ENCODE data around the gene UNC93B1.

UNC93B1 gene

DNA sequence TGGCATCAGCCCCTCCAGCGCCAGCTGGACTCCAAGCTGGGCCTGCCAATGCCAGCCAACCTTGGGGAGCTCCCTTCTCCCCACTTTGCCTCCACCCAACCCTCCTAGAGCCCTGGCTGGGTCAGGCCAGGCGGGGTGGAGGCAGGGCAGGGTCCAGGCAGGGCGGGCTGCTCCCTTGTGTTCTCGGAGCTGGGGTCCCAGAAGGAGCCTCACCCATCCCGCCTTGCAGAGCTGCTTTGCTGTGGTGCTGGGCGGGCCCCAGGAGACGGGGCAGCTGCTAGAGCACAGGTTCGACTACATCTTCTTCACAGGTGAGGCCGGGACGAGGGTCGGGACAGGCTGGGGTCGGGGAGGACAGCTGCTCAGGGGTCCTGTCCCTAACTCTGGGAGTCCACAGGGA is 15.6 kb upstream of the UNC93B1 start:
- DNase-seq (ENCODE audit: low read depth): no peak
- TF ChIP-seq, protein P1, sequence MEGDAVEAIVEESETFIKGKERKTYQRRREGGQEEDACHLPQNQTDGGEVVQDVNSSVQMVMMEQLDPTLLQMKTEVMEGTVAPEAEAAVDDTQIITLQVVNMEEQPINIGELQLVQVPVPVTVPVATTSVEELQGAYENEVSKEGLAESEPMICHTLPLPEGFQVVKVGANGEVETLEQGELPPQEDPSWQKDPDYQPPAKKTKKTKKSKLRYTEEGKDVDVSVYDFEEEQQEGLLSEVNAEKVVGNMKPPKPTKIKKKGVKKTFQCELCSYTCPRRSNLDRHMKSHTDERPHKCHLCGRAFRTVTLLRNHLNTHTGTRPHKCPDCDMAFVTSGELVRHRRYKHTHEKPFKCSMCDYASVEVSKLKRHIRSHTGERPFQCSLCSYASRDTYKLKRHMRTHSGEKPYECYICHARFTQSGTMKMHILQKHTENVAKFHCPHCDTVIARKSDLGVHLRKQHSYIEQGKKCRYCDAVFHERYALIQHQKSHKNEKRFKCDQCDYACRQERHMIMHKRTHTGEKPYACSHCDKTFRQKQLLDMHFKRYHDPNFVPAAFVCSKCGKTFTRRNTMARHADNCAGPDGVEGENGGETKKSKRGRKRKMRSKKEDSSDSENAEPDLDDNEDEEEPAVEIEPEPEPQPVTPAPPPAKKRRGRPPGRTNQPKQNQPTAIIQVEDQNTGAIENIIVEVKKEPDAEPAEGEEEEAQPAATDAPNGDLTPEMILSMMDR (IDR thresholded peaks at IDR 0.05; ENCODE audit: low read length, missing control alignments): no peak
- no peak overlapping the region for H3K4me3 ChIP-seq (replicated peaks; ENCODE audit: low read depth, low read length)

DNA sequence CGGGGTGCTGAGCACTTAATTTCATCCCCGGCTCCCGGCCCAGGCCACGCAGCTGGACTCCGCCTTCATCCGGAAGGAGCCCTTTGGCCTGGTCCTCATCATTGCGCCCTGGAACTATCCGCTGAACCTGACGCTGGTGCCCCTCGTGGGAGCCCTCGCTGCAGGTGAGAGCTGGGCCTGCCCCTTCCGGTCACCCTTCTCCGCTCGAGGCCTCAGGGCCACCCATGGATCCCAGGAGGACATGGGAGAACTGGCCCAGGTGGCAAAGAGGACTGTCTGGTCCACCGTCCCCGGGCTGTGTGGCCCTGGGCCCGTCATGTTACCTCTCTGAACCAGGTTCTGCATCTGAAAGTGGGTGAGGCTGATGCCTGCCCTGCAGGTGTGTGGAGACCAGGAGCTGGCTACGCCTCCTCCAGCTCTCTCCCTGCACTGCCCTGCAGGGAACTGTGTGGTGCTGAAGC is 14.9 kb upstream of the UNC93B1 start:
- H3K4me3 ChIP-seq (replicated peaks; ENCODE audit: low read depth, low read length): no peak overlapping the region
- TF ChIP-seq, protein P1 (IDR thresholded peaks at IDR 0.05; ENCODE audit: low read length, missing control alignments): no peak
- DNase-seq (ENCODE audit: low read depth): no peak

DNA sequence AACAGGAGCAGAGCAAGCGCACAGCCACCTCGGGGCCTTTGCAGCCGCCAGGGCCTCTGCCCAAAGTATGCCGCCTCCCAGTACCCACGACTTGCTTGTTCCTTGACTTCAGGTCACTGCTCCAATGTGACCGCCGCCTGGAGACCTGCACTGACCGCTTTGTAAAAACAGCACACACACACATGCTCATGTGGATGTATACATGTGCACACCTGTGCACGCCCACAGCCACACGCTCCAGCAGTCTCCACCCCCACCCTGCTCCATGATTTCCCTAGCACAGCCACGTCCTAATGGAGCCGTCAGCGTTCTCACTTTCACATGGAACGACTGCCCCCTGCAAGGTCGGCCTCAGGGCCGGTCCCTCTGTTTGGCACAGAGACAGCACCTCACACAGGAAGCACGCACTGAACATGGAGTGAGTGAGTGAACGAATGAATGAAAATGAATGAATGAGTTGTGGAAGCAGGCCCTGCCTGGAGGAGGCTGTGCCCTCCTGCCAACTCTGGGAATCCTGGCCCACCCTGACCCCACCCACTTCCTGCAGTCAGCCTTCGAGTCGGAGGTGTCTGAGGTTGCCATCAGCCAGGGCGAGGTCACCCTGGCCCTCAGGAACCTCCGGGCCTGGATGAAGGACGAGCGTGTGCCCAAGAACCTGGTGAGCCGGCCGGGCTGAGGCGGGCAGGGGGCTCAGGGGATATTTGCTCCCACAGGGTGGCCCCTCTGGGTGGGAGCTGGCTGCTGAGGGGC is 14.3 kb upstream of the UNC93B1 start:
- TF ChIP-seq, protein P1 (IDR thresholded peaks at IDR 0.05; ENCODE audit: low read length, missing control alignments): no peak
- no peak for DNase-seq (ENCODE audit: low read depth)
- no peak overlapping the region for H3K4me3 ChIP-seq (replicated peaks; ENCODE audit: low read depth, low read length)

DNA sequence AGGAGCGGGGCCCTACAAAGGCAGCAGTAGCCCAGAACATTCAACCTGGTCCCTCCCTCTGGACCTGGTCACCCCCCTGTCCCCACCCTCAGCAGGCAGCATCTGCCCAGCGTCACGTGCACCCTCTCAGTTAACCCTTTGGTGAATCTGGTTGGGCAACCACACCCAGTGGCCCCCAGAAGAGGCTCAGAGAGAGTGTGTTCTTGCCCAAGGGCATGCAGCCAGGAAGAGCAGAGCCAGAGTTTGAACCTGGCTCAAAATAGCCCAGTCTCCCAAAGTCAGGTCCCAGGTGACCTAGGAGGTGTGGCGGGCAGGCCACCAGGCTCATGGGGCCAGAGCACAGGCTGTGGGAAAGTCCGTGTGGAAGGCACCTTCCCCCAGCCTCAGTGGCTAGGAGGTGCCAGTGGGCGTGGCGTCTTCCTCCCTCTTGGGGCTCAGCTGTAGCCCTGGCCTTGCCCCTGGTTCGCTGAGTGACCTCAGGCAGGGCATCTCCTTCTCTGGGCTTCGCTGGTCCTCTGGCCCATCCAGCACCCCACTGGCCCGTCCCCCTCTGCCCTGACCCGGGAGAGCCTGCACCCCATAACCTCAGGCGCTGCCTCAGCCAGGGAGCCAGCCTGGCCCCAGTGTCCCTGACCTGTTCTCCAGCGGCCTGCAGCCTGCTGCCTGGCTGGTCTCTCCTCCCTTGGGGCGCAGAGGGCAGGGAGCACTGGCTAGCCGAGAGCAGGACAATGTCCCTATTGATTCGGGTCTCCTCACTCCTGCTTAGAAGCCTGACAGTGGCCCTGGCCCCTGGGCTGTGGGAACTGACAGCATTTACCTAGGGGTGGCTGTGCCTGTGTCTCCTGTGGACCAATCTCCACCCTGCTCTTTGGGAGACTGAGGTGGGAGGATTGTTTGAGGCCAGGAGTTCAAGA is 13.3 kb upstream of the UNC93B1 start:
- TF ChIP-seq, protein P1 (IDR thresholded peaks at IDR 0.05; ENCODE audit: low read length, missing control alignments): no peak
- no peak for DNase-seq (ENCODE audit: low read depth)
- H3K4me3 ChIP-seq (replicated peaks; ENCODE audit: low read depth, low read length): no peak overlapping the region

DNA sequence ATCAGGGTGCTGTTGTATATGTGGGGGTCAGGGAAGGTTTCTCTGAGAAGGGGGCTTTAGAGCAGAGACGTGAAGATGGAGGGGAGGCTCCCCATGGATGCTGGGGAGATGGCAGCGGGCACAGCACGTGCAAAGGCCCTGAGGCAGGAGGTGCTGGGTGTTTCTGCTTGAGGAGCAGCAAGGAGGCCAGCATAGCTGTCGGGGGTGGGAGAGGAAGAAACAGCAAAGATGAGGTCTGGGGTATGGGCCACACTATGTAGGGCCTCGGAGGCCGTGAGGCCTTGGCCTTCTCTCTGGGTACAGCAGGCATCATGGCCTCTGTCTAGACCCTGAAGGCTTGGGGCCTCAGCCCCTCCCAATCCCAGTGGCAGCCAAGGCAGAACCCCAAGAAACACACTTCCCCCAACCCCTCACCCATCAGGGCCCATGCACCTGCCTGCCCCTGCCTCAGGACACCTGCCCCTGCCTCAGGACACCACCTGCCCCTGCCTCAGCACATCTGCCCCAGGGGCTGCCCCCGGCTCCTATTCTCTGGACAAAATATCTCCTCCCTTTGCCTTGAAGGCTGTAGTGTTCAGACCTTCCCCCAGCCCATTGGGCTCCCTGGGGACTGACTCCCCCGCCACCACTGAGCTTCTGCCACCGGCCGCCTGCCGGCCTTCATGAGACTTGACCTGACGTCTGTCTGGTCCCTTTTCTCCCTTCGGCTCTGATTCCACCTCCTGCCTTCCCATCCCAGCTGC is 12.4 kb upstream of the UNC93B1 start:
- no peak for DNase-seq (ENCODE audit: low read depth)
- TF ChIP-seq, protein P1 (IDR thresholded peaks at IDR 0.05; ENCODE audit: low read length, missing control alignments): no peak
- no peak overlapping the region for H3K4me3 ChIP-seq (replicated peaks; ENCODE audit: low read depth, low read length)

DNA sequence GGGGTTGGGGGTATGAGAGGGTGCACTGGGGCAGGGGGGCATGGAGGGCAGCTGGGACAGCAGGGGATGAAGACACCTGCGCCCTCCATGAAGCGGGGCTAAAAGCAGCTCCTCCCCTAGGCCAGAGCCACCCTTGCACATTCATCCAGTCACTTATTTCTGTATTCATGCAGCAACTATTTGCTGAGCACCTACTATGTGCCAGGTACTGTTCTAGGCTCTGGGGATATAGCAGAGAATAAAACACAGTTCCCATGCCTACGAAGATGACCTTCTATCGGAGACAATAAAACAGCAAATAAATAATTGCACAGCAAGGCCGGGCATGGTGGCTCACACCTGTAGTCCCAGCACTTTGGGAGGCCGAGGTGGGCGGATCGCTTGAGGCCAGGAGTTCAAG is 11.6 kb upstream of the UNC93B1 start:
- no peak overlapping the region for H3K4me3 ChIP-seq (replicated peaks; ENCODE audit: low read depth, low read length)
- TF ChIP-seq, protein P1 (IDR thresholded peaks at IDR 0.05; ENCODE audit: low read length, missing control alignments): no peak
- DNase-seq (ENCODE audit: low read depth): no peak
